Measurements from ENCODE around the gene AIRE.

AIRE gene

DNA sequence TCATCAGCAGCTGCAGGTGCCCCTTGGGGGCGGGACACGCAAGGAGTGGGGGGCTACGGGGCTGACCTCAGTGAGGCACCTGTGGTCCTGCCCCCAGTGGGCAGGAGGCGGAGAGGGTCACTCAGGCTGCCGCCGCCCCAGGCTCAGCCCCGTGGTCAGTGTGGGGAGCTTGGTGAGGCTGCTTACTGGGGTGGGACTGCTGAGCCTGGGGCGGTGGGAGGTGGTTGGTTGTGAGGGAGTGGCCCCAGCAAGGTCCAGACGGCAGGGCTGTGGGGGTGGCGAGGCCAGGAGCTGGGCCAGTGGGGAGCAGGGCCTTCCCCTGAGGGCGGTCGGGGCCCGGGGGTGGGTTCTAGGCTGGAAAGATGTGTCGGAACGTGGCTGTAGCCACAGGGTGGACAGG lies 28.5 kb downstream of the AIRE start:
- FAIRE-seq (no peak), DNase-seq (ENCODE audit: insufficient read length, low spot score) (no peak)
- TF ChIP-seq PAX5 (IDR thresholded peaks at IDR 0.05; ENCODE audit: insufficient read depth, low read length, severe bottlenecking): no peak
- no peak for TF ChIP-seq POLR2AphosphoS5 (IDR thresholded peaks at IDR 0.05; ENCODE audit: low read depth, low read length)
- no peak for TF ChIP-seq POU2F2 (IDR thresholded peaks at IDR 0.05; ENCODE audit: low read depth, low read length)
- no peak for TF ChIP-seq TAF1 (IDR thresholded peaks at IDR 0.05; ENCODE audit: low read depth, low read length)
- no peak for TF ChIP-seq SPI1 (IDR thresholded peaks at IDR 0.05; ENCODE audit: low read depth, low read length)
- no peak for TF ChIP-seq POLR2A (IDR thresholded peaks at IDR 0.05; ENCODE audit: low read depth, low read length)

DNA sequence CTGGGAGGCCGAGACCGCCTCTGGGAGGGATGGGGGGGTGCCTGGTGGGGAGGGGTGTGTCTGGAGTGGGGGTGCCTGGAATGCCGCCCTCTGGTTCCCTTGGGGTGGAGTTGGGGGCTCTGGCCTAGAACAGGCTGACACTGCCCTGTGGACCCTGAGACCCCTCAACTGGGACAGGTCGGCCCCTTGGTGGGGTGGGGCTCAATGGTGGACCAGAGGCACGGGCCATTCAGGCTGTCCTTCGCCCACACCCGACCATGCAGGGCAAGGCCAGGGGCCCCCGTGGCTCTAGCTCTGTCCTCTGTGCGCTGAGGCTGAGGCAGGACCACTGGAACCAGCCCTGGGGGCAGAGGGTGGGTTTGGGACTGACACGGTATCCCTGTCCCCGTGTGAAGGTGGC lies 28.9 kb downstream of the AIRE start:
- DNase-seq (ENCODE audit: insufficient read length, low spot score) (no peak), FAIRE-seq (no peak)
- TF ChIP-seq POLR2AphosphoS5 (IDR thresholded peaks at IDR 0.05; ENCODE audit: low read depth, low read length) (no peak), PAX5 (IDR thresholded peaks at IDR 0.05; ENCODE audit: insufficient read depth, low read length, severe bottlenecking) (no peak), POLR2A (IDR thresholded peaks at IDR 0.05; ENCODE audit: low read depth, low read length) (no peak), POU2F2 (IDR thresholded peaks at IDR 0.05; ENCODE audit: low read depth, low read length) (no peak), SPI1 (IDR thresholded peaks at IDR 0.05; ENCODE audit: low read depth, low read length) (no peak), TAF1 (IDR thresholded peaks at IDR 0.05; ENCODE audit: low read depth, low read length) (no peak)

DNA sequence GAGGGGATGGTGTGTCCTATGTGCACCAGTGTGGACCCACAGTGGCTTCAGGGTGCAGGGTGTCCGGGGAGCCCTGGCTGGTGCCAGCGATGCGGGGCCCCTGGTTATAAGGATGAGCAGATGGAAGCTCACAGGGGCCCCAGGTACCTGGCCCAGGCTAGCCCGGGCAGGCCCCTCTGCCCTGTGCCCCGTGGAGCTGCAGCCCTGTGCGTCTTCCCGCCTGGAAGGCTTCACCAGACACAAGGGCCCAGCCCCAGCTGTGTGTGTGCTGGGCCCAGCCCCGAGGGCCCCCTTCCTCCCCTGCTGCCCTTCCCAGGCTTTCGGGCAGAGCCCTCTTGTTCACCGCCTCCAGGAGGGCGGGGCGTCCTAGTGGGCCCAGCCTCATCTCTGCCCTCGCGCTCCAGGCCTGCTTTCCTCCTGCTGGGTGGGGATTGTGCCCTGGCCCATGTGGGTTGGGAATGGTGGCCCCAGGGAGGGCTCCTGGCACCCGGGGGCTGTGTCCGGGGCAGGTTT lies 30.1 kb downstream of the AIRE start:
- FAIRE-seq (no peak), DNase-seq (ENCODE audit: insufficient read length, low spot score) (no peak)
- no peak for TF ChIP-seq PAX5 (IDR thresholded peaks at IDR 0.05; ENCODE audit: insufficient read depth, low read length, severe bottlenecking)
- no peak for TF ChIP-seq POLR2AphosphoS5 (IDR thresholded peaks at IDR 0.05; ENCODE audit: low read depth, low read length)
- no peak for TF ChIP-seq SPI1 (IDR thresholded peaks at IDR 0.05; ENCODE audit: low read depth, low read length)
- TF ChIP-seq POLR2A (IDR thresholded peaks at IDR 0.05; ENCODE audit: low read depth, low read length): no peak
- TF ChIP-seq POU2F2 (IDR thresholded peaks at IDR 0.05; ENCODE audit: low read depth, low read length): no peak
- TF ChIP-seq TAF1 (IDR thresholded peaks at IDR 0.05; ENCODE audit: low read depth, low read length): no peak

DNA sequence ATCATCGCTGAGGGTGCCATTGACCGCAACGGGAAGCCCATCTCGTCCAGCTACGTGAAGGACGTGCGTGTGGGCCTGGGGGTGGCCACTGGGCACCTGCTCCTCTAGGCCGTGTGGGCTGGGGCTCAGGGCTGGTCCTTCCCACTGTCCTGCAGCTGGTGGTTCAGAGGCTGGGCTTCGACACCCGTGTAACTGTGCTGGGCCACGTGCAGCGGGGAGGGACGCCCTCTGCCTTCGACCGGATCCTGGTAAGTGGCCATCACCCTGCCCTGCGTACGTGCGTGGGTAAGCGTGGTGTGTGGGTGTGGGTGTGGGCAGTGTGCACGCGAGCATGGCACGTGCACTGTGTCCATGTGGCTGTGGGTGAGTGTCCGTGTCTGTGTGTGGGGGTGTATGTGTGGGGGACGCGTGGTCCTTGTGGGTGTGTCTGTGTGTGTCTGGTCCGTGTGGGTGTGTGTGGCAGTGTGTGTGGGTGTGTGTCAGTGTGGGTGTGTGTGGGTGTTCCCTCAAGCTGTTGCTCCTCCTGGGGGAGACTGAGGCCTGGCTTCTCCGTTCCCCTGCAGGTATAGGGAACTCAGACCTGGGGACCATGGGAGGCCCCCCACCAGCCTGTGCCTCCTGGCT lies 30.7 kb downstream of the AIRE start:
- no peak for TF ChIP-seq POLR2A (IDR thresholded peaks at IDR 0.05; ENCODE audit: low read depth, low read length)
- TF ChIP-seq PAX5 (IDR thresholded peaks at IDR 0.05; ENCODE audit: insufficient read depth, low read length, severe bottlenecking): no peak
- no peak for TF ChIP-seq SPI1 (IDR thresholded peaks at IDR 0.05; ENCODE audit: low read depth, low read length)
- no peak for TF ChIP-seq POU2F2 (IDR thresholded peaks at IDR 0.05; ENCODE audit: low read depth, low read length)
- TF ChIP-seq POLR2AphosphoS5 (IDR thresholded peaks at IDR 0.05; ENCODE audit: low read depth, low read length): no peak
- TF ChIP-seq TAF1 (IDR thresholded peaks at IDR 0.05; ENCODE audit: low read depth, low read length): no peak
- DNase-seq (ENCODE audit: insufficient read length, low spot score): no peak
- FAIRE-seq: no peak

DNA sequence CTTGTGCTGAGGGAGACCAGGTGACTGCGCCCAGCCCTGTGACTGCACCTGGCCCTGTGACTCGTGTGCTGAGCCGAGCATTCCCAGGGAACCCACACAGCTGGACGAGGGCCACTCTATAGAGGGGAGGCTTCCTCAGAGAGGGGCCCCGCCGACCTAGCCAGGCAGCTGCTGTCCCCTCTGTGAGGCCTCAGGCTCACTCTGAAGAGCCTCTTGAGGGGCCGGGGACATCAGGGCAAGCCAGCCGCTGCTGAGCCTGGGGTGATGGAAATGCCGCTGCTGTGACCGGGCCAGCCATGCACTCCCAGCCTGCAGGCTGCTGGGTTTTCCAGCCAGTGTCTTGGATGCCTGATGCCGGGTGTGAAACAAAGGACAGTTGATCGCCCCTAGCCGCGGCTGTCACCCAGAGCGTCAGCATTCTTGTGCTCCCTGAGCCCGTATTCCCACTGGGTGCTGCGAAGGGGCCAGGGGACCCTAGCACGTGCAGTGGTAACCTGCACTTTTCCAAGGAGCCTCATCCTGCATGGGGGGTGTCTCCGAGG lies 31.6 kb downstream of the AIRE start:
- TF ChIP-seq POLR2AphosphoS5 (IDR thresholded peaks at IDR 0.05; ENCODE audit: low read depth, low read length): no peak
- TF ChIP-seq POLR2A (IDR thresholded peaks at IDR 0.05; ENCODE audit: low read depth, low read length): no peak
- no peak for TF ChIP-seq POU2F2 (IDR thresholded peaks at IDR 0.05; ENCODE audit: low read depth, low read length)
- TF ChIP-seq PAX5 (IDR thresholded peaks at IDR 0.05; ENCODE audit: insufficient read depth, low read length, severe bottlenecking): no peak
- no peak for TF ChIP-seq SPI1 (IDR thresholded peaks at IDR 0.05; ENCODE audit: low read depth, low read length)
- TF ChIP-seq TAF1 (IDR thresholded peaks at IDR 0.05; ENCODE audit: low read depth, low read length): no peak
- no peak for FAIRE-seq
- DNase-seq (ENCODE audit: insufficient read length, low spot score): no peak

DNA sequence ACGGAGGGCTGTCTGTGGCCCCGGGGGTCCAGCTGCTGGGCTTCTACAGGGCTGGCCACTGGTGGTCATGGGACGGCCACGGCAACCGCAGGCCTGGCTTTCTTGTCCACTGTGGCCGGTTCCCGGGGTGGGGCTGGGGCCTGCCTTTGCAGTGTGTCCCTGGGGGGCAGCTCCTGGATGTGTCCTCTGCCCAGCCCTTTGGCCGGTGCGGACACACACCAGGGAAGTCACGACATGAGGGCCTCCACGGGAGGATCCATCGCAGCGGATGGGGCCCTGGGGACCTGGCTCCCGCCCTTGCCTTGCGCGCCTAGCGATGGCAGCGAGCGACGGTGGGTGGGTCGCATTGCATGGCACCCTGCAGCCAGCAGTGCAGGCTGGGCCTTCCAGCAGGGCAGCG lies 32.2 kb downstream of the AIRE start:
- DNase-seq (ENCODE audit: insufficient read length, low spot score): no peak
- TF ChIP-seq POLR2A (IDR thresholded peaks at IDR 0.05; ENCODE audit: low read depth, low read length) (no peak; the same call in 1 of the 2 replicates), SPI1 (IDR thresholded peaks at IDR 0.05; ENCODE audit: low read depth, low read length) (no peak), PAX5 (IDR thresholded peaks at IDR 0.05; ENCODE audit: insufficient read depth, low read length, severe bottlenecking) (no peak), POU2F2 (IDR thresholded peaks at IDR 0.05; ENCODE audit: low read depth, low read length) (no peak), TAF1 (IDR thresholded peaks at IDR 0.05; ENCODE audit: low read depth, low read length) (no peak), POLR2AphosphoS5 (IDR thresholded peaks at IDR 0.05; ENCODE audit: low read depth, low read length) (0 out of 2 replicates have a peak, but pooled peaks have one; percentile 4)
- FAIRE-seq: no peak

DNA sequence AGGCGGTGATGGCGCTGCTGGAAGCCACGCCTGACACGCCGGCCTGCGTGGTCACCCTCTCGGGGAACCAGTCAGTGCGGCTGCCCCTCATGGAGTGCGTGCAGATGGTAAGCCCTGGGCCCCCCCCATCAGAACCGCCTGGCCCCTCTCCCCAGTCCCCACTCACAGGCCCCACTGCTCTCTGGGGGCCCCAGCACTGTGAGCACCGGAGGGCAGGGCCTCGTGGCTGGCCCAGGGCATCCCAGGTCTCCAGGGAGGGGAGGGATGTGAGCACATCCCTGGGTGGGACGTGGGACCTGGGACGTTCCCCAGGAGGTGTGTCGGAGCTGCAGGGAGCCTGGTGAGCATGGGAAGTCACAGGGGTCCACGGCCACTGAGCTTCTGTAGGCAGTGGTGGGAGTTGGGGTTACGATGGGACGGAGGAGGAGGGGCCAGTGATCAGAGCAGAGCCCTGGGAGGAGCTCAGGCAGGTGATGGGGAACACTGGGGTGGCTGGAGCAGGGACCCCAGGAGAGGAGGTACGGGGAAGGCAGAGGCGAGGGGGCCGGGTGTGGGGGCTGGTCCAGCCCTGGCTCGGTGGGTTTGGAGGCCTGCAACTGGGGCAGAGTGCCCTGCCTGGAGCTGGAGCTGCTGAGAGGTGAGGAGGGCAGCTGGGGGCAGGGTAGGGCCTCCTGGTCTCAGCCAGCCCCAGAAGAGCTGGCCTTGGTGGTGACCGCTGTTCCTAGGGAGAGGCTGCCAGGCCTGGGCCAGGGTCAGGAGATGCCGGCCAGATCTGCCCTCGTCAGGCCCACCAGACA lies 33.0 kb downstream of the AIRE start:
- TF ChIP-seq TAF1 (IDR thresholded peaks at IDR 0.05; ENCODE audit: low read depth, low read length): no peak
- no peak for TF ChIP-seq SPI1 (IDR thresholded peaks at IDR 0.05; ENCODE audit: low read depth, low read length)
- no peak for TF ChIP-seq POU2F2 (IDR thresholded peaks at IDR 0.05; ENCODE audit: low read depth, low read length)
- TF ChIP-seq PAX5 (IDR thresholded peaks at IDR 0.05; ENCODE audit: insufficient read depth, low read length, severe bottlenecking): no peak
- TF ChIP-seq POLR2AphosphoS5 (IDR thresholded peaks at IDR 0.05; ENCODE audit: low read depth, low read length): no peak
- TF ChIP-seq POLR2A (IDR thresholded peaks at IDR 0.05; ENCODE audit: low read depth, low read length): no peak
- no peak for FAIRE-seq

DNA sequence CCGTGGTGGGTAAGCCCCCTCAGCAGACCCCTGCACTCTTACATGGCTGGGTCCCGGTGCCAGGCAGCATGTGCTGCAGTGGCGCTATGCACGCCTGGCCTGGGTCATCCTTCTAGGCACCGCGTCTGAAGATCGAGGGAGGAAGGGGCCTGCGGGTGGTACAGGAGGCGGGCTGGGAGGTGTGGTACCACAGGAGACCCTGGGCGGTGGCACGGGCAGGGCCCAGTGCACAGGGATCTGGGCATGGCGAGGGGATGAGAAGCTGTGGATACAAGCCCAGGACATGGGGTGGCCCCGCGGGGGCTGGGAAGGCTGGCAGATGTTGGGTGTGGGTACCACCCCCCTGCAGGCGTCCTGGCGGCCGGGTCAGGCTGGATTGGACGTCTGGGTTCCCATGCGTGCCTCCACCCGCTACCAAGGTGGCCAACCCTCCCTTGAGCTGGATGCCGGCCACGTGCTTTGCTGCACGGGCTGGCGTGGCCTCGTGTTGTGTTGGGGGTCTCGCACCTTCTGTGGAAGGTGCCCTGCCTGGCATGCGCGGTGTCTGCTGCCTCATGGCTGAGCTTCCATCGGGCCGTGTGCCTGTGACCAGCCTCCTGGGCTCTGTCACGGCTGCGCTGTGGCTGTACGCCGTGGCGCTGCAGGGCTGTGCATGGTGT lies 33.9 kb downstream of the AIRE start:
- DNase-seq (ENCODE audit: insufficient read length, low spot score) (no peak), FAIRE-seq (no peak)
- TF ChIP-seq PAX5 (IDR thresholded peaks at IDR 0.05; ENCODE audit: insufficient read depth, low read length, severe bottlenecking) (no peak), TAF1 (IDR thresholded peaks at IDR 0.05; ENCODE audit: low read depth, low read length) (no peak), POU2F2 (IDR thresholded peaks at IDR 0.05; ENCODE audit: low read depth, low read length) (no peak), POLR2A (IDR thresholded peaks at IDR 0.05; ENCODE audit: low read depth, low read length) (no peak)

More for the DNA sequence above, 33.0 kb downstream of the AIRE start:
- no peak for DNase-seq (ENCODE audit: insufficient read length, low spot score)

All from GM12891 (cell line).